ENCODE measurements around the gene ZFYVE28. TPM values are rescaled to one million over a fixed set of nuclear protein-coding genes. Genes with fewer than 3 reads are reported as not detected.

Gene ZFYVE28
- total and polyA plus RNA-seq, 2 of the 8 experiments (the other 6 are each of a cell fraction or from before 2014, with no cell fraction given): 1.7 to 4.9 TPM

GRCh38 chr4:2248044-2248780, 170.2 kb downstream of the ZFYVE28 start:
- Histone ChIP-seq H4K8ac (ENCODE audit: extremely low read depth, insufficient read depth, low read length) (no peak overlapping the region), H3K14ac (ENCODE audit: insufficient read length) (no peak overlapping the region), H3K27ac (ENCODE audit: low read depth, low read length) (no peak overlapping the region), H2AFZ (ENCODE audit: low read length) (no peak overlapping the region), H3K9ac (replicated peaks in 1 of 4; ENCODE audit: extremely low read depth in 1 of 4, low read depth in 3 of 4, low read length in 3 of 4) (no peak overlapping the region), H4K20me1 (replicated peaks in 1 of 2; ENCODE audit: control insufficient read depth in 1 of 2, insufficient read depth in 2 of 2, low read length in 2 of 2) (peaks cover 0 to 5% of the 10 kb centered on the region in 2 experiments), H3K36me3 (ENCODE audit: control insufficient read depth in 2 of 4, insufficient read depth in 4 of 4, low read length in 3 of 4) (peaks cover 0 to 5% (median 2%) of the 10 kb centered on the region in 4 experiments; a peak in 2 of 8 replicates), H3K23ac (ENCODE audit: insufficient read length) (no peak overlapping the region), H2BK12ac (ENCODE audit: low read depth, low read length) (no peak overlapping the region), H4K5ac (ENCODE audit: insufficient read length, low read depth, low read length) (no peak overlapping the region), H2BK120ac (replicated peaks; ENCODE audit: low read depth, low read length) (no peak overlapping the region), H3K9me3 (ENCODE audit: insufficient read depth in 2 of 2, low read depth in 1 of 2, low read length in 1 of 2) (no peaks in the 10 kb centered on the region; a peak in 1 of 4 replicates), H3K27me3 (replicated peaks in 1 of 4; ENCODE audit: control insufficient read depth in 3 of 4, extremely low read depth in 1 of 4, insufficient read depth in 3 of 4, low read length in 3 of 4) (no peaks in the 10 kb centered on the region), H2AK5ac (ENCODE audit: low read depth, low read length) (no peak overlapping the region), H3K79me1 (ENCODE audit: low read depth, low read length) (no peaks in the 10 kb centered on the region), H3K23me2 (ENCODE audit: low read depth, low read length) (no peaks in the 10 kb centered on the region), H3K56ac (replicated peaks; ENCODE audit: insufficient read length, low read depth, low read length) (no peak overlapping the region), H3K4me3 (ENCODE audit: extremely low read depth in 1 of 4, insufficient read depth in 2 of 4, low read depth in 3 of 4, low read length in 4 of 4) (no peak overlapping the region), H3K4me2 (ENCODE audit: insufficient read depth in 1 of 2, low read depth in 2 of 2, low read length in 2 of 2) (no peak overlapping the region), H2BK15ac (ENCODE audit: low read length) (no peak overlapping the region), H3K18ac (ENCODE audit: extremely low read depth, low read length) (no peak overlapping the region), H4K91ac (replicated peaks; ENCODE audit: insufficient read length, low read length) (no peak overlapping the region), H2BK5ac (ENCODE audit: low read depth, low read length) (no peak overlapping the region), H3K4me1 (replicated peaks in 1 of 4; ENCODE audit: control insufficient read depth in 3 of 4, insufficient read depth in 4 of 4, low read length in 3 of 4) (no peaks in the 10 kb centered on the region), H3K4ac (replicated peaks; ENCODE audit: insufficient read length, low read depth, low read length) (no peak overlapping the region), H3K79me2 (ENCODE audit: control insufficient read depth in 1 of 2, insufficient read depth in 2 of 2, low read length in 2 of 2) (no peaks in the 10 kb centered on the region), H2BK20ac (ENCODE audit: low read length) (no peak overlapping the region)
- ChIA-PET POLR2A (ENCODE audit: partially characterized antibody) (no interaction called here), CTCF (ENCODE audit: partially characterized antibody) (interaction anchor here (1.2 to 2.1 kb wide), 3 partner anchors 10 to 105 kb away, joined by 3 to 7 read pairs (median 6); no protein-coding TSS in a partner anchor)
- FAIRE-seq (no peak), DNase-seq (ENCODE audit: low read depth in 1 of 2, low spot score in 2 of 2) (no peak)
- TF ChIP-seq CTBP2 (IDR thresholded peaks at IDR 0.05; ENCODE audit: borderline replicate concordance, insufficient read depth, insufficient read length, low read length) (no peak), CHD2 (IDR thresholded peaks at IDR 0.05; ENCODE audit: low read length) (no peak), SP4 (IDR thresholded peaks at IDR 0.05; ENCODE audit: low read length) (no peak), RNF2 (IDR thresholded peaks at IDR 0.05; ENCODE audit: borderline replicate concordance, low read depth, low read length, missing control alignments, poor library complexity, severe bottlenecking) (no peak), EP300 (IDR thresholded peaks at IDR 0.05; ENCODE audit: borderline replicate concordance in 1 of 2, low read depth in 2 of 2, low read length in 2 of 2) (no peak), SIRT6 (IDR thresholded peaks at IDR 0.05; ENCODE audit: low read length) (no peak), RXRA (IDR thresholded peaks at IDR 0.05; ENCODE audit: insufficient read depth, low read depth, low read length) (no peak), TAF7 (optimal IDR thresholded peaks at IDR 0.05; ENCODE audit: borderline replicate concordance, low read depth, low read length) (no peak)
- WGBS, 2 experiments (ENCODE audit: extremely low coverage in 1 of 2, insufficient coverage in 1 of 2, insufficient read length in 1 of 2, insufficient replicate concordance in 2 of 2, low coverage in 1 of 2, low lambda C conversion rate in 2 of 2, missing lambda C conversion rate in 1 of 2): 89% methylated on average over 21 of the region's 21 CpGs; no CpG with 5 or more reads in 1 of the 2 experiments

All from H1 (cell line).